NK-92 (cell line): ENCODE data around the gene ZBTB1.
A peak's percentile ranks its signal among the peaks of the same experiment; 100 is the strongest.
"Not testable (repeated sequence)": the region's sequence is repeated elsewhere in the genome, so short reads cannot be mapped to it uniquely, and the experiment has no call there.

Experiments
- DNase-seq: peaks from one replicate; lab custom pipeline; 2025; ENCODE audit not compliant: unreplicated experiment; lab: John Stamatoyannopoulos, UW

Gene ZBTB1

GRCh38 chr14:64522591-64523355 is 18.2 kb downstream of the ZBTB1 start:
- no peak for DNase-seq

GRCh38 chr14:64525354-64525753 is 20.8 kb downstream of the ZBTB1 start:
- DNase-seq: no peak

- no peak for DNase-seq
Observed at GRCh38 chr14:64531567-64531966, 27.0 kb downstream of the ZBTB1 start.

- no peak for DNase-seq
Observed at GRCh38 chr14:64536488-64537245, 32.1 kb downstream of the ZBTB1 start.

GRCh38 chr14:64540208-64541202 is 35.9 kb downstream of the ZBTB1 start, which contains the start of gene HSPA2:
TSS of gene HSPA2 (plus strand) at chr14:64540741. CDS start at chr14:64540850, 109 bp downstream.
- DNase-seq: peak; percentile 69

GRCh38 chr14:64541261-64541971 is 36.8 kb downstream of the ZBTB1 start:
- no peak for DNase-seq

- DNase-seq: no peak
Observed at GRCh38 chr14:64541972-64542835, 37.6 kb downstream of the ZBTB1 start.

- DNase-seq: no peak
Observed at GRCh38 chr14:64542836-64543201, 38.2 kb downstream of the ZBTB1 start.

- DNase-seq: no peak
Observed at GRCh38 chr14:64544607-64545312, 40.2 kb downstream of the ZBTB1 start.

GRCh38 chr14:64549016-64549415 is 44.4 kb downstream of the ZBTB1 start:
- no peak for DNase-seq

- DNase-seq: no peak
Observed at GRCh38 chr14:64549791-64550620, 45.4 kb downstream of the ZBTB1 start, which contains the start of gene PPP1R36. TSS of gene PPP1R36 (plus strand) at chr14:64549961. CDS start at chr14:64549998, 37 bp downstream.

- no peak for DNase-seq
Observed at GRCh38 chr14:64550621-64551333, 46.2 kb downstream of the ZBTB1 start.

GRCh38 chr14:64554556-64554955 is 50.0 kb downstream of the ZBTB1 start:
- no peak for DNase-seq

- no peak for DNase-seq
Observed at GRCh38 chr14:64556526-64556925, 52.0 kb downstream of the ZBTB1 start.

- not testable (repeated sequence) for DNase-seq
Observed at GRCh38 chr14:64558216-64558615, 53.6 kb downstream of the ZBTB1 start.

GRCh38 chr14:64561631-64562030 is 57.1 kb downstream of the ZBTB1 start:
- DNase-seq: no peak

- DNase-seq: no peak
Observed at GRCh38 chr14:64562436-64562835, 57.9 kb downstream of the ZBTB1 start.
